KOPT-K1 (cell line): Measurements from ENCODE around the gene SMYD1.

ENCODE experiments used
- H3K27ac ChIP-seq: fragments of 200-600 bp; sonication (generic); 2 replicates; pipeline ENCODE4 v1.5.1; 2016; ENCODE audit warnings: antibody characterized with exemption, mild to moderate bottlenecking, low read depth, low read length; ENCODE audit not compliant: poor library complexity, severe bottlenecking
- H3K36me3 ChIP-seq: fragments of 200-600 bp; sonication (generic); 2 replicates; pipeline ENCODE4 v1.5.1; 2017; ENCODE audit warnings: antibody characterized with exemption, mild to moderate bottlenecking, low read length, moderate library complexity; ENCODE audit not compliant: insufficient read depth
- H3K9me3 ChIP-seq: fragments of 200-600 bp; sonication (generic); 2 replicates; pipeline ENCODE4 v1.5.1; 2017; ENCODE audit warnings: antibody characterized with exemption, low read length, mild to moderate bottlenecking; ENCODE audit not compliant: insufficient read depth, poor library complexity, severe bottlenecking

Gene SMYD1

DNA sequence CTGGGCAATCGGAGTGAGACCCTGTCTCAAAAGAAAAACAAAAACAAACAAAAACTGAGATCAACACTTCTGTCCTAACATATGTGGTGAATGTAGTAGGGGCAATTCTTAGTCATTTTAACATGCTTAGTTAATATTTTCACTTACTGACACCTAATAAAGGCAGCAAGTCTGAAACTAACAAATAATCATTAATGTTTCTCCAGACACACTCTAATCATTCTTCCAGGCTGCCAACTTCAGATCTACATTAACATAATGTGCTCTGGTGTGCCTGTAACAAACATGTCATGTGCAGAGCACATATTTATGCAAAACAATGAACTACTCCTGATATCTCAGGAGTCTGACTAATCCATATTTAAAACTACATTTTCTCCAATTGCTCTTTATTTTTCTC, 18.0 kb upstream of the SMYD1 start:
- peaks cover 24% of the 10 kb centered on the region for H3K36me3 ChIP-seq
- H3K27ac ChIP-seq: no peak overlapping the region
- no peaks in the 10 kb centered on the region for H3K9me3 ChIP-seq

DNA sequence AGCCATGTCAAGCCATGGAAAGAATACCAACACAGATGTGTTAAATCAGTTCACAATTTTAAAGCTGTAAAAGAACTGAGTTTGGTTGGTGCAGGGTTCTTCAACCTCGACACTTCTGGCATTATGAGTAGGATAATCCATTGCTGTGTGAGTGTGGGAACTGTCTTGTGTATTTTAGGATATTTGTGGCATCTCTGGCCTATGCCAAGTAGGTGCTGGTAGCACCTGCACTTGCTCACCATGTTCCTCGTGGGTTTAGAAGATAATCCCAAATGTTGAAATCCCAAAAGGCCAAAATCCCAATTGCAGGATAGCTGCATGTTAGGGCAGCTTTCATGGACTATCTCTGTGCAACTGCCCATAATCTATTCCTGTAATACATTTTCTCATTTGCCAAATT, 15.8 kb upstream of the SMYD1 start:
- peaks cover 24% of the 10 kb centered on the region for H3K36me3 ChIP-seq
- no peak overlapping the region for H3K27ac ChIP-seq
- no peaks in the 10 kb centered on the region for H3K9me3 ChIP-seq

DNA sequence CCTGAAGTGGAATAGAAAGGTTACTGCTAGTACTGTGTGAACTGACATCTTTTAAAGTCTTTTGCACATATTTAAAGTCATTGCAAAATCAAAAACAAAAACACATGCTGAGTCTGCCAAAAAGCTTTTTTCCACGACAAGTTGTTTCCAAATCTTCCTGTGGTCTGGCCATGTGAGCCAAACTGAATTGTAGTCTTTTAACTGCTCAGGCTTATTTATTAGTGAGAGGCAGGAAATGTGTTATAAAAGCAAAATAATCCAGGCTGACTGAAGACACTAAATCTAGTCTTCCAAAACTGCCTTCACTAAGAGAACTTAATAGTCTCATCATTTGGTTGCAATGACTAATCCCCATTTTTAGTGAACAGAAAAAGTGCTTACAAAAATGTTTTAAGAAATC, 14.3 kb upstream of the SMYD1 start:
- no peak overlapping the region for H3K27ac ChIP-seq
- H3K36me3 ChIP-seq: peaks cover 24% of the 10 kb centered on the region
- no peaks in the 10 kb centered on the region for H3K9me3 ChIP-seq

DNA sequence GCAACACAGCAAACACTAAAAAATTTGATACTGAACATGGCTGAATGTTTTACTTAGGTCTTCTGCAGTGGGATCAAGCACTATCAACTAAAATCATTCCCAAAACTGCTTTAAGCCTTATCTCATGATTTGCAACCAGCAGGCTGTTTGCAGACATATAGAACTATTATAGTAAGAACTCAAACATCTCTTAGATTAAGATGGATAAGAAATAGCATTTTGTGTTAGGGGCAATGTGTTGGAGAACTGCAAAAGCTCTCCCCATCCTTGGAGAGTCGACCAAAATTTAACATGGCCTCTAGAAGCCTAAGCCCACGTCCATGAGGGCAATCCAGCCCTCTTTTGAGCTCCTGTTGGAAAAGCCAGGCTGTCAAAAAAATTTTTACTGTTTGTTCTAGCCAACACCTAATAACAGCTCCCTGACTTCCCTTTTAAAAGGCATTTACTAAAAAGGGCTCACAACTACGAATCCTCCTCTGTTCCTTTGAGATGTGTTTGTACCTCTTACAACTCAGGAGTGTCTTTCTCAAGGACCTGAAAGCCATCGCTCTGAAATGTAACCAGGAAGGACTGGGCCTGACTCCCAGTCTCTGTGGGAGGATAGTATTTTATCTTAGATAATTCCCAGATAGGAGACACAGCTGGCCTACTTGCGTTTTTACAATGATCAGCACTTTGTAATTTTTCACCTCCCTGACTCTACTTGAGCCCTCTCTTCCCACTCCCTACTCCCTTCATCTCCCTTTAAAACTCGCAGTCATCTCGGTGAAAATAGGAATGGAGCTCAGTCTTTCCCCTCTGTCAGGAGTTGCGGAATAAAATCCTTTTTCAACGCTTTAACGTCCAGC, 13.5 kb upstream of the SMYD1 start:
- peaks cover 20% of the 10 kb centered on the region for H3K36me3 ChIP-seq
- H3K27ac ChIP-seq: peak overlapping the region; percentile 93
- no peaks in the 10 kb centered on the region for H3K9me3 ChIP-seq

DNA sequence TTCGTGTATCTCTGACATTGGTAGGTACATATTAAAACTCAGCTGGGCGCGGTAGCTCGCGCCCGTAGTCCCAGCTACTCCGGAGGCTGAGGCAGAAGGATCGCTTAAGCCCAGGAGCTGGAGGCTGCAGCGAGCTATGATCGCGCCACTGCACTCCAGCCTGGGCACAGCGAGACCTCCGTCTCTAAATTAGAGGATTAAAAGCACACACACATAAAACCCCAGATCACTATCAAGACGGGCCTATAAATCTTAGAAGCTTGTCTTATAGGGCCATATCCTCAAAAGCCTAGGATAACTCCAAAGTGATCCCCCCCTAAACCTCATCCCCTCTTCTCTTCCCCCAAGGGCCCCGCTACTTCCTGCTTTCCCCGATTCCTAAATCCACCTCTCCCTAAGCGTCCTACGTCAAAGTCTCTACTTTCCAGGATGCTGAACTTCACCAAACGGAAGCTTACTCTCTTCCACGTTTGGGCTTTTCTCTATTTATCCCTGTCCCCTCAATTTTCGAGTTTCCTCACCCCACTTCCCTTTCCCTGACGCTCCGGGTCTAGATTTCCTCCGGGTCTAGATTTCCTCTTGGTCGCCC, 12.7 kb upstream of the SMYD1 start:
- Histone ChIP-seq H3K9me3 (no peaks in the 10 kb centered on the region), H3K27ac (peak overlapping the region; percentile 93), H3K36me3 (peaks cover 20% of the 10 kb centered on the region)

DNA sequence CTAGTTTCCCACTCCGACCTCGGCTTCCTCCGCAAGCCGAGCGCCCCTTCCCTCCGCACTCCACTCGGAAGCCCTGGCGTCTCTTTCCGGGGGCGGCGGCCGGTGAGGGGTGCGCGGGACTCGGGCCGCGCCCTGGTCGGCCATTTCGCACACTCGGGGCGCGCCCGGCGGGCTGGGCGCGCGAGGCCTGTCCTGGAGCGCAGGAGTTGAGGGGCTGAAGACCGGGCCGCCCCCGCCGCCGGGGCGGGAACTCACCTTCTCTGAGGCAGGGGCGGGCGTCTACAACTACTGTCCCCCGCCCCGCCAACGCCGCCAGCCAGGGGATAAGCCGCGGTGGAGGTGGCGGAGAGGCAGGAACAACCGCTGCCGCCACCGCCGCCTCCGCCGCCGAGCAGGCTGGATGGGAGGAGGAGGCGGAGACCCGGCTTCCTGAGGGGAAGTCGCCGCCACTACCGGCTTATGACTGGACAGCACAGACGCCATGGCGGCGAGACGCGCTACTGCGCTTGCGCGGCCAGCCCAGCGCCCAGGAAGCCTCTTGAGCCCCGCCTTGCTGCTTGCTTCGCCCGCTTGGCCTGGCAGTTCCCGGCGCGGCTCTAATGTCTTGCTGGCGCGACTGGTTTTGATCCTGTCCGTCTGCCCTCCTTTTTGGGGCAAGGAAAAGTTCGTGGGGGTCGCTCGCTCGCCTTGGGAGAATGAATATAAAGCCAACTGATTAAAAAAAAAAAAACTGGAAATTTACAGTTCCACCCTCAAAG, 12.1 kb upstream of the SMYD1 start, which contains the start of gene KRCC1:
TSS of gene KRCC1 (minus strand) at position 413 of the 758 bp plus-strand sequence. CDS start 27,220 bp downstream, outside the sequence.
- Histone ChIP-seq H3K36me3 (peaks cover 20% of the 10 kb centered on the region), H3K27ac (peak within 1 kb of the TSS; percentile 93), H3K9me3 (no peaks in the 10 kb centered on the region)

DNA sequence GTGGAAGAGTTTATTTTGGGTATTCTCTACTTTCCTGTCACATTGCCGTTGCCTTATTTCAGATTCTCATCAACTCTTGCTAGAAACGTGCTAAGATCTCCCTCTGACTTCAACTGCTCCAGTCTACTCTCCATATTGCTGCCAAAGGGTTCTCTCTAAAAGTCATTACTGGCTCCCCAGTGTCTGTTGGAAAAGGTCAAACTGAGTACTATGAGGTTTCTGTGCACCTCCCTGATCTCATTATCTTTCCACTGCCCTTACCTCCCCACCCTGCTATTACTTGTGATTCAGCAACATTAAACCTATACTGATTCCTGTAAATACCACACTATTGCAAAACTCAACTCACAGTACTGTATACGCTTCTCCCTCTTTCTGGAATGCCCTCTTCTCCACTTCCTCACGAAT, 10.2 kb upstream of the SMYD1 start:
- H3K9me3 ChIP-seq: no peaks in the 10 kb centered on the region
- H3K36me3 ChIP-seq: peaks cover 11% of the 10 kb centered on the region
- no peak overlapping the region for H3K27ac ChIP-seq

DNA sequence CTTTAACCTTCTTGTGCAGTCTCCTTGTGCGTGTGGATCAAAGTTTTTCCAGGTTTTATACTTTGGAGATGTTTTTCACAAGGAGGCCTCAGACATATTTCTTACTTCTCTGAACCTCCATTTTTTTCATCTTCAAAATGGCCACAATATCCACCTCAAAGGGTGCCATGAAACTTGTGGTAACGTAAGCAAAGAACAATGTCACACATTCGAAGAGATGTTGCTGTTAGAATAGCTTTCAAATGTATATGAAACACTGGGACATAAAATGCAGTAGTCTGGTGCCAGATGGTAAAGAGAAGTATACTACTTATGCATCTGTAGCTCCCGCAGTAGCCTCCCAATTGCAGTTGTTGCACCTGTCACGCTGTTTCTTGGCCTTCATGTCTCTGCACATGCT, 9.4 kb upstream of the SMYD1 start:
- H3K27ac ChIP-seq: no peak overlapping the region
- H3K9me3 ChIP-seq: no peaks in the 10 kb centered on the region

DNA sequence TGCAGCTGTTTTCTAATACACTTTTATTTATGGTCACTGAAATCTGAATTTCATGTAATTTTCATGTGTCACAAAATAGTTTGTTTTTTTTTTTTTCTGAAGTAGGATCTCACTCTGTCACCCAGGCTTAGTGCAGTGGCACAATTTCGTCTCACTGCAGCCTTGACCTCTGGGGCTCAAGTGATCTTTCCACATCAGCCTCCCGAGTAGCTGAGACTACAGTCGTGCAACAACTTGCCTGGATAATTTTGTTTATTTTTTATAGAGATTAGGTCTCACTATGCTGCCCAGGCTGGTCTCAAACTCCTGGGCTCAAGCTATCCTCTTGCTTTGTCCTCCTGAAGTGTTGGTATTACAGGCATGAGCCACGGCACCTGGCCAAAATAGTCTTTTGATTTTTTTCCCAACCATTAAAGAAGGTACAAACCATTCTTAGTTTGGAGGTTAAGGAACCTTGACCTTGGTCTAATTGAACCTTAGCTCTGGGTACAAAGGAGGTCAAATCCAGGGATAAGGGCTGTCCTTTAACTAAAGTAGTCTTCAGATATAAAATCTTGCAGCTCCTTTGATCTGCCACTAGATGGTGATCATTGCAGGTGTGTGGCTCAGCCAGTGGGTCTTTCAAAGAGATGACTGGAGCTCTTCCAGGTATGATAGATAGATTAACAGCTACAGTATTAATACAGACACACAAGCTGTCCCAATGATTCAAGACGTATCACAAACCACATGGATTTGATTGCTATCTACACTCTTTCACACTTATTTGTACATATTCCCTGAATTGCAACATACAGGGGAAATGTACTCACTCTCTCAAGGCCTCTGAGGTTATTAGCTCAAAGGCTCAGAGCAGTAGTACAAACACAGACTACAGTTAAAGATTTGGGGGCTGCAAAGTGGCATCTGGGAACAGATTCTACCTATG, 7.4 kb upstream of the SMYD1 start:
- Histone ChIP-seq H3K9me3 (no peaks in the 10 kb centered on the region), H3K27ac (no peak overlapping the region), H3K36me3 (no peaks in the 10 kb centered on the region)

More for the DNA sequence above, 9.4 kb upstream of the SMYD1 start:
- H3K36me3 ChIP-seq: peaks cover 4% of the 10 kb centered on the region; the same call in 1 of the 2 replicates

DNA sequence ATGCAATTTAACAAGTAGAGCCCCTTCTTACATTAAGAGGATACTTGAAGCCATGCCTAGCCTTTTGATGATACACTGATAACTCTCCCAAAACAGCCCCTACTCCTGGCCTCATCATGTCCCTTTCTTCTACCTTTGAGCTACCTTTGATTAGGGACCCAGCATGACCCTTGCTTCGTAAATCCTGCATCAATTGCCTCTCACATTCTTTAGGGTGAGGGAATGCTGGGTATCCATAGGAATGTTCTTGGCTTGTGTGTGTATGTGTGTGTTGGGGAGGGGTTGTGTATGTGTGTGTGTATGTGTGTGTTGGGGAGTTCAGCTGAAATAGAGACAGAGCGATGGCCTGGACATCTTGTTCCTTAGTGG, 6.7 kb upstream of the SMYD1 start:
- Histone ChIP-seq H3K36me3 (no peaks in the 10 kb centered on the region), H3K27ac (no peak overlapping the region), H3K9me3 (no peaks in the 10 kb centered on the region)

DNA sequence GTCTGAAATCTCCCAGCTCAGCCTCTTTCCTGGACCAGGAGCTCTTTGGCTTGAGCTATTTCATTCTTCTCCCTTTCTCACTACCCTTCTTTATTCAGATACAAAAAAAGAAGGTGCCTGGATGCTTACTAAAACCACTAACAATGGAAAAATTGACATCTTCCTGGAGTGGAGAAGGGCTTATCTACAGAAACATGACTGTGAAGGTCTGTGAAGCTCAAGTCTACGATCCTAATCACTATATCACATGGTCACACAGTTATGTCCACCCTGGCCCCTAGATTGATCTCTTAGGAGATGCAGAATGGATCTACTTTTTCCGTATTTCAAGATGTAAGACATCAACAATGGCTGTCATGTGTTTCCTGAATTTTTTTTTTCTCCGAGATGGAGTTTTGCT, 6.3 kb upstream of the SMYD1 start:
- Histone ChIP-seq H3K36me3 (no peaks in the 10 kb centered on the region), H3K9me3 (no peaks in the 10 kb centered on the region), H3K27ac (no peak overlapping the region)

DNA sequence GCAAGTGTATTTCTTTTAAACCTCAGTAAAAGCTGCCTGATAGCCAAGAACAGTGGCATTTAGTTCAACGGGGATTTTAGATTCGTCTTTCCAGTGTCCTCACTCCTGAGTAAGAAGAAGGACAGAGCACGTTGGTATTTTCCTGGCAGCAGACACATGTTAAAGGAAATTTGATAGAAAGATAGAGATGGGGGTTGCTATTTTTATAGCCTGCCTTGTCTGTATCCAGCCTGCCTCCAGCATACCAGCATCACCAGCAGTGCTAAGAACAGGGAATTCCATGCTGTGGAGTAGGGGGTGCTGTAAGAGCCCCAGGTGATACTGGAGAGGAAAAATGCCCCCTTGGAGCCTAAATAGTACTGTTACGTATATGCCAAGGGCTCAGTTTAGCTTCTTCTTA, 1.1 kb upstream of the SMYD1 start:
- no peaks in the 10 kb centered on the region for H3K9me3 ChIP-seq
- H3K27ac ChIP-seq: no peak overlapping the region

DNA sequence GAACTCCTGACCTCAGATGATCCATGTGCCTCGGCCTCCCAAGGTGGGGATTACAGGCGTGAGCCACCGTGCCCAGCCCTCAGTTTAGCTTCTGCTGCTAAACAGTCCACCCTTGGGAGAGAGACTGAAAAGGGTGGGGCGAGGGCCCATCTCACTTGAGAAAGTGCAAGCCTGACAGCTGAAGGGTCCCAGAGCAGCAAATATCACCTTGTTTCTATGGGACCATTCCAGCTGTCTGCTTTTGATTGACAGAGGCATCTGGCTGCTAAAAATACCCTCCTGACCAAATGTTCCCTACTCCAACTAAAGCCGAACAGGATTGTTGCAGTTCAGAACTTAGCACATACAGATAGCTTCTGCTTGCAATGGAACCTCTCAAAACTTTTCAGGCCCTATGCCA, 436 bp upstream of the SMYD1 start:
- no peaks in the 10 kb centered on the region for H3K9me3 ChIP-seq
- H3K27ac ChIP-seq: no peak overlapping the region
- H3K36me3 ChIP-seq: no peaks in the 10 kb centered on the region

More for the DNA sequence above, 1.1 kb upstream of the SMYD1 start:
- H3K36me3 ChIP-seq: no peaks in the 10 kb centered on the region

DNA sequence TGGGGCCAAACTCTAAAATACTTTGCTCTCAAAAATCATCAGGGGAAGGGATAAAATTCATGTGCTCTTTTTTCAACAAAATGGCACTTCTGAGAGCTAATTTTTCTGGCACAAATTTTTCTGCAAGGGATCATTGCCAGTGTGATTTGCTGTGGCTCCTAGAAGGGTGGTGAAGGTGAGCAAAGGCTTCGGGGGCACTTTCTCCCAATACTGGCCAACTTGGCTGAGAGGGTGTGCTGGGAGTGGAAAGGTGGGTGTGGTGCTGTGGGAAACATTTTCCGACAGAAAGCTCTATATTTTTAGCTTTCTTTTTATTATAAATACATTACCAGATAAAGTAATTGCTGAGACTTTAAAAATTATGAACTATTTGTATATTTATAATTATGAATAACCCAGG, 419 bp downstream of the SMYD1 start:
- Histone ChIP-seq H3K36me3 (no peaks in the 10 kb centered on the region), H3K27ac (no peak overlapping the region), H3K9me3 (peaks cover 2% of the 10 kb centered on the region)
